Body of pancreas (tissue), 4 donors: ENCODE measurements around the gene CLCF1. TPM values are rescaled to one million over a fixed set of nuclear protein-coding genes. Genes with fewer than 3 reads are reported as not detected.

Source experiments
- ATAC-seq: fragments of 150-250 bp; one replicate; pipeline ENCODE4 v1.9.1; 2016
- DNase-seq, 4 donors: peaks; one replicate each; pipeline ENCODE4 v3.0.0-alpha.2; 2019
- H3K27ac ChIP-seq, 4 donors: fragments of 200-600 bp; sonication (generic); 1 replicate in 3 of 4; 2 replicates in 1 of 4; pipeline versions ENCODE4 v1.5.1 to v1.6.1; 2016 to 2019; ENCODE audit warnings: mild to moderate bottlenecking in 1 of 4, mixed read lengths in 1 of 4, moderate library complexity in 1 of 4
- H3K27me3 ChIP-seq, 2 donors: fragments of 200-600 bp; sonication (generic); one replicate each; pipeline ENCODE4 v1.6.0; 2016; ENCODE audit warnings: mild to moderate bottlenecking in 1 of 2
- H3K36me3 ChIP-seq, 2 donors: fragments of 200-600 bp; sonication (generic); replicated peaks in 1 of 2; 2 replicates each; pipeline ENCODE4 v1.5.1; 2016; ENCODE audit warnings: low read depth in 2 of 2; ENCODE audit not compliant: insufficient read depth in 1 of 2
- H3K4me1 ChIP-seq: fragments of 200-600 bp; sonication (generic); one replicate; pipeline ENCODE4 v1.6.0; 2016
- H3K4me3 ChIP-seq, 2 donors: fragments of 200-600 bp; sonication (generic); 1 replicate in 1 of 2; 2 replicates in 1 of 2; pipeline ENCODE4 v1.5.1; 2016 to 2019
- H3K9me3 ChIP-seq, 3 donors: fragments of 200-600 bp; sonication (generic); 1 replicate in 2 of 3; 2 replicates in 1 of 3; pipeline ENCODE4 v1.5.1; 2016
- CTCF ChIP-seq, 7 experiments: fragments of 450-650 bp in 4 of 7; fragments of 200-600 bp in 3 of 7; sonication (generic) in 3 of 7; IDR thresholded peaks; one replicate each; pipeline ENCODE4 v1.5.1; 2016 to 2019; ENCODE audit warnings: antibody characterized with exemption in 7 of 7
- POLR2A ChIP-seq, 3 donors: fragments of 450-650 bp; IDR thresholded peaks; one replicate each; pipeline ENCODE4 v1.6.1; 2016; ENCODE audit warnings: antibody characterized with exemption in 3 of 3, mild to moderate bottlenecking in 2 of 3
- WGBS, 2 donors: methylation state at CpG; one replicate each; pipeline ENCODE4 v1.1.5; 2017; 5-methylcytosine and 5-hydroxymethylcytosine counted together
- intact Hi-C: fragments of 100-400 bp; cut with DNase I; formaldehyde crosslinking; loops from one replicate; pipeline ENCODE4 v1.15.1; 2023
- total RNA-seq, 2 donors: library from RNA; depleted of rRNA; stranded (reverse); fragments of >200 nt; gene quantifications; one replicate each; pipeline ENCODE4 v1.1.0, GENCODE V29; 2016

Gene CLCF1
- total RNA-seq, 2 donors from 2014 or later: 2.3 to 14.5 TPM

GRCh38 chr11:67397986-67398660, 24.7 kb upstream of the CLCF1 start:
- TF ChIP-seq POLR2A (IDR thresholded peaks at IDR 0.05) (no peak), CTCF (IDR thresholded peaks at IDR 0.05) (no peak)
- no peak for ATAC-seq
- DNase-seq: no peak
- no peaks in the 10 kb centered on the region for H3K9me3 ChIP-seq
- intact Hi-C loops: no loop called here
- peaks cover 8 to 13% of the 10 kb centered on the region in 2 donors for H3K36me3 ChIP-seq
- H3K27ac ChIP-seq: no peak overlapping the region
- no peaks in the 10 kb centered on the region for H3K27me3 ChIP-seq
- WGBS, 2 donors: 77 to 88% methylated on average over 22 to 23 of the region's 24 CpGs
- no peak overlapping the region for H3K4me3 ChIP-seq
- peaks cover 30% of the 10 kb centered on the region for H3K4me1 ChIP-seq

GRCh38 chr11:67397536-67397935, 24.1 kb upstream of the CLCF1 start:
- no peak overlapping the region for H3K27ac ChIP-seq
- H3K4me1 ChIP-seq: peaks cover 36% of the 10 kb centered on the region
- peaks cover 8 to 13% of the 10 kb centered on the region in 2 donors for H3K36me3 ChIP-seq
- no peaks in the 10 kb centered on the region for H3K9me3 ChIP-seq
- no peak for TF ChIP-seq CTCF (IDR thresholded peaks at IDR 0.05)
- no peak for TF ChIP-seq POLR2A (IDR thresholded peaks at IDR 0.05)
- ATAC-seq: no peak
- no peak for DNase-seq
- H3K4me3 ChIP-seq: no peak overlapping the region
- H3K27me3 ChIP-seq: no peaks in the 10 kb centered on the region
- intact Hi-C loops: no loop called here
- 61 to 67% methylated on average over 6 of the region's 6 CpGs for whole genome bisulfite sequencing, 2 donors

GRCh38 chr11:67396587-67397389, 23.4 kb upstream of the CLCF1 start:
- intact Hi-C loops: no loop called here
- peaks cover 34% of the 10 kb centered on the region for H3K4me1 ChIP-seq
- TF ChIP-seq CTCF (IDR thresholded peaks at IDR 0.05) (no peak), POLR2A (IDR thresholded peaks at IDR 0.05) (no peak)
- peaks cover 8 to 13% of the 10 kb centered on the region in 2 donors for H3K36me3 ChIP-seq
- H3K27me3 ChIP-seq: no peaks in the 10 kb centered on the region
- H3K9me3 ChIP-seq: no peaks in the 10 kb centered on the region
- no peak overlapping the region for H3K27ac ChIP-seq
- DNase-seq: no peak
- no peak overlapping the region for H3K4me3 ChIP-seq
- ATAC-seq: no peak
- 54 to 66% methylated on average over 12 to 13 of the region's 13 CpGs for WGBS, 2 donors

- Histone ChIP-seq H3K36me3 (peaks cover 8 to 13% of the 10 kb centered on the region in 2 donors), H3K27me3 (no peaks in the 10 kb centered on the region), H3K4me1 (peaks cover 36% of the 10 kb centered on the region), H3K27ac (no peak overlapping the region), H3K4me3 (no peak overlapping the region), H3K9me3 (no peaks in the 10 kb centered on the region)
- TF ChIP-seq POLR2A (IDR thresholded peaks at IDR 0.05): no peak
- TF ChIP-seq CTCF (IDR thresholded peaks at IDR 0.05): no peak
- ATAC-seq: no peak
- intact Hi-C loops: no loop called here
- WGBS, 2 donors: 92 to 98% methylated on average over 6 to 7 of the region's 7 CpGs
- no peak for DNase-seq
These were observed 22.8 kb upstream of the CLCF1 start for GRCh38 chr11:67396259-67396581.
